Hepatocyte (in vitro differentiated cells): Measurements from ENCODE around the gene CARD10. TPM values are rescaled to one million over a fixed set of nuclear protein-coding genes. Genes with fewer than 3 reads are reported as not detected.

Source experiments
- DNase-seq: peaks from one replicate; pipeline ENCODE4 v3.0.0-alpha.2; 2016; ENCODE audit warnings: low spot score
- H2AFZ ChIP-seq: fragments of 200-600 bp; sonication (generic); 2 replicates; pipeline ENCODE4 v1.6.0; 2016; ENCODE audit warnings: antibody characterized with exemption, mild to moderate bottlenecking
- H3K27ac ChIP-seq: fragments of 200-600 bp; sonication (generic); 2 replicates; pipeline ENCODE4 v1.5.1; 2016; ENCODE audit warnings: mild to moderate bottlenecking
- H3K27me3 ChIP-seq: fragments of 200-600 bp; sonication (generic); 2 replicates; pipeline ENCODE4 v1.6.1; 2016
- H3K36me3 ChIP-seq: fragments of 200-600 bp; sonication (generic); replicated peaks from 2 replicates; pipeline ENCODE4 v1.5.1; 2016; ENCODE audit warnings: low read depth; ENCODE audit not compliant: insufficient read depth
- H3K4me1 ChIP-seq: fragments of 200-600 bp; sonication (generic); 2 replicates; pipeline ENCODE4 v1.5.1; 2016; ENCODE audit warnings: mild to moderate bottlenecking, moderate library complexity; ENCODE audit not compliant: insufficient read depth
- H3K4me2 ChIP-seq: fragments of 200-600 bp; sonication (generic); 2 replicates; pipeline ENCODE4 v1.6.0; 2016
- H3K4me3 ChIP-seq: fragments of 200-600 bp; sonication (generic); 2 replicates; pipeline ENCODE4 v1.5.1; 2016; ENCODE audit warnings: mild to moderate bottlenecking
- H3K79me2 ChIP-seq: fragments of 200-600 bp; sonication (generic); 2 replicates; pipeline ENCODE4 v1.6.0; 2017; ENCODE audit warnings: mild to moderate bottlenecking
- H3K9me2 ChIP-seq: fragments of 200-600 bp; sonication (generic); replicated peaks from 2 replicates; pipeline ENCODE4 v1.6.0; 2017; ENCODE audit warnings: mild to moderate bottlenecking; ENCODE audit not compliant: insufficient read depth
- H3K9me3 ChIP-seq: fragments of 200-600 bp; sonication (generic); 2 replicates; pipeline ENCODE4 v1.5.1; 2016; ENCODE audit warnings: low read depth, mild to moderate bottlenecking
- H4K20me1 ChIP-seq: fragments of 200-600 bp; sonication (generic); 2 replicates; pipeline ENCODE4 v1.6.0; 2016; ENCODE audit warnings: mild to moderate bottlenecking; ENCODE audit not compliant: insufficient read depth, poor library complexity, severe bottlenecking
- EZH2 ChIP-seq: fragments of 200-600 bp; sonication (generic); IDR thresholded peaks from 2 replicates; pipeline ENCODE4 v1.6.1; 2016; ENCODE audit warnings: antibody characterized with exemption, mild to moderate bottlenecking, borderline replicate concordance
- EZH2phosphoT487 ChIP-seq: fragments of 200-600 bp; sonication (generic); IDR thresholded peaks from one replicate; pipeline ENCODE4 v1.6.1; 2018; ENCODE audit warnings: antibody characterized with exemption, mild to moderate bottlenecking, low read depth, moderate library complexity; ENCODE audit not compliant: unreplicated experiment, severe bottlenecking
- WGBS: methylation state at CpG from one replicate; pipeline ENCODE4 v1.1.6; 2016; ENCODE audit warnings: low lambda C conversion rate; ENCODE audit errors: missing lambda C conversion rate; 5-methylcytosine and 5-hydroxymethylcytosine counted together
- polyA plus RNA-seq: library from polyadenylated mRNA; unstranded; fragments of >200 nt; fragmentation: Nextera tagmentation; extraction: Ambion mirVana; gene quantifications from 2 replicates; pipeline ENCODE4 v1.2.1, GENCODE V29; 2016
- total RNA-seq: library from RNA; depleted of rRNA; stranded (reverse); fragments of >200 nt; gene quantifications from 2 replicates; pipeline ENCODE4 v1.2.3, GENCODE V29; 2014
- TF ChIP-seq, protein P1 (sequence below): fragments of 200-600 bp; sonication (generic); IDR thresholded peaks from 2 replicates; pipeline ENCODE4 v1.5.1; 2016; ENCODE audit warnings: antibody characterized with exemption, mild to moderate bottlenecking; ENCODE audit not compliant: poor library complexity

CARD10 gene
- total and polyA plus RNA-seq, 2 experiments from 2014 or later = 23.4 to 28.7 TPM

DNA sequence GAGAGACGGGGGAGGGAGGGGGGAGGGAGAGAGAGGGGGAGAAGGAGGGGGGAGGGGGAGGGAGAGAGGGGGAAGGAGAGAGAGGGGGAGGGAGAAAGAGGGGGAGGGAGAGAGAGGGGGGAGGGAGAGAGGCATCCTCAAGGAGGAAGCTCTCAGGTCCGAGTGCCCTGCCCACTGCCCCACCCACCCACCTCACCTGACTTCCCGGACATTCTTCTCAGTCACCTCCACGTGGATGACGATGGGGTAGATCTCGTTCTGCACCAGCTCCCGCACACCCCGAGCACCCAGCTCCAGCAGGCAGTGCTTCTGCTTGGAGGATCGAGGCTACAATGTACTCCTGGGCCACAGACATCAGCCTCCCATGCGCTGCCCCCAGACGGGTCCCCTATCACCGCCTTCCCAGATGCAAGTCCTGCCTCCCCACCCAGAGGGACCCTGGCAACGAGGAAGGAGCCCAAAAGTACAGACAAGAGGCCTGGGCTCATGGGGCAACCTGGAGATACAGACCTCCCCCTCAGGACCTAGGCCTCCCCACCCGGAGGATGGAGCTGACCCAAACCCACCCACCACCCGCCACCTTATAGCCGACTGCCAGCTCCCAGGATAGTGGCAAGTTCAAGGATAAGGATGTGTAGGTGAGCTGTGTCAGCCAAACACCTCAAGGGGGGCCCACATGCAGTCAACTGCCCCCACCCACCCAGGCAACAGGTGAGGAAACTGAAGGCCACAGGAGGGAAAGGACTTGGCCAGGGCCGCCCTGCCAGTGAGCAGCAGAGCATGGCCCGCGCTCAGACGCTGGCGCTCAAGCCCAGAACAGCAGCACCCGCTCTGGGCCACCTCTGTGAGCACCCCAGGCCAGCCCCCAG is 27.4 kb downstream of the CARD10 start:
- DNase-seq = no peak
- Histone ChIP-seq H3K4me1 (peaks cover 7% of the 10 kb centered on the region), H3K9me2 (no peaks in the 10 kb centered on the region), H3K4me2 (no peak overlapping the region), H3K79me2 (no peaks in the 10 kb centered on the region), H3K36me3 (no peaks in the 10 kb centered on the region), H3K27ac (no peak overlapping the region), H4K20me1 (no peaks in the 10 kb centered on the region), H3K27me3 (no peaks in the 10 kb centered on the region), H2AFZ (no peak overlapping the region), H3K9me3 (no peaks in the 10 kb centered on the region), H3K4me3 (no peak overlapping the region)
- 90% methylated on average over 8 of the region's 22 CpGs for WGBS
- TF ChIP-seq, protein P1, sequence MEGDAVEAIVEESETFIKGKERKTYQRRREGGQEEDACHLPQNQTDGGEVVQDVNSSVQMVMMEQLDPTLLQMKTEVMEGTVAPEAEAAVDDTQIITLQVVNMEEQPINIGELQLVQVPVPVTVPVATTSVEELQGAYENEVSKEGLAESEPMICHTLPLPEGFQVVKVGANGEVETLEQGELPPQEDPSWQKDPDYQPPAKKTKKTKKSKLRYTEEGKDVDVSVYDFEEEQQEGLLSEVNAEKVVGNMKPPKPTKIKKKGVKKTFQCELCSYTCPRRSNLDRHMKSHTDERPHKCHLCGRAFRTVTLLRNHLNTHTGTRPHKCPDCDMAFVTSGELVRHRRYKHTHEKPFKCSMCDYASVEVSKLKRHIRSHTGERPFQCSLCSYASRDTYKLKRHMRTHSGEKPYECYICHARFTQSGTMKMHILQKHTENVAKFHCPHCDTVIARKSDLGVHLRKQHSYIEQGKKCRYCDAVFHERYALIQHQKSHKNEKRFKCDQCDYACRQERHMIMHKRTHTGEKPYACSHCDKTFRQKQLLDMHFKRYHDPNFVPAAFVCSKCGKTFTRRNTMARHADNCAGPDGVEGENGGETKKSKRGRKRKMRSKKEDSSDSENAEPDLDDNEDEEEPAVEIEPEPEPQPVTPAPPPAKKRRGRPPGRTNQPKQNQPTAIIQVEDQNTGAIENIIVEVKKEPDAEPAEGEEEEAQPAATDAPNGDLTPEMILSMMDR = no peak
- TF ChIP-seq EZH2phosphoT487 (no peak), EZH2 (no peak)

DNA sequence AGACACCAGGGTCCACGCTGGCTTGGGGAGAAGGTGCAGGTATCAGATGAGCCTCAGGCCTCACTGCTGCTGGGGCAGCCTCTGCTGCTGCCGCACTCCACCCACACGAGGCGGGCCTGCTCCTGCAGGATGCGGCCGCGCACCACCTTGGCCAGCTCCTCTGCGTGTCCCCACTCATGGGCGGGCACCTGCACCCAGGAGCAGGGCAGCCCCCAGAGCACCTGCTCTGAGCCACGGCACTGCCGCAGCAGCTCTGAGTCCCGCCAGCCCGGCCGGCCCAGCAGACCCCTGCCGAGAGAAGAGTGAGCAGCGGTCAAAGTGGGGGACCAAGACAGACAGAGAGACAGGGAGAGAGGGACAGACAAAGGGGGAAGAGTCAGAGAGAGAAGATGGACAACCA is 28.1 kb downstream of the CARD10 start:
- no peak overlapping the region for H2AFZ ChIP-seq
- H3K4me3 ChIP-seq = no peak overlapping the region
- no peak for TF ChIP-seq EZH2
- TF ChIP-seq, protein P1 = no peak
- no peak for TF ChIP-seq EZH2phosphoT487
- H3K27ac ChIP-seq = no peak overlapping the region
- H3K9me2 ChIP-seq = no peaks in the 10 kb centered on the region
- WGBS = 92% methylated on average over 16 of the region's 16 CpGs
- no peak for DNase-seq
- no peaks in the 10 kb centered on the region for H3K79me2 ChIP-seq
- H3K9me3 ChIP-seq = no peaks in the 10 kb centered on the region
- no peak overlapping the region for H3K4me2 ChIP-seq
- H3K36me3 ChIP-seq = no peaks in the 10 kb centered on the region
- no peaks in the 10 kb centered on the region for H3K27me3 ChIP-seq
- no peaks in the 10 kb centered on the region for H4K20me1 ChIP-seq
- peaks cover 12% of the 10 kb centered on the region for H3K4me1 ChIP-seq

DNA sequence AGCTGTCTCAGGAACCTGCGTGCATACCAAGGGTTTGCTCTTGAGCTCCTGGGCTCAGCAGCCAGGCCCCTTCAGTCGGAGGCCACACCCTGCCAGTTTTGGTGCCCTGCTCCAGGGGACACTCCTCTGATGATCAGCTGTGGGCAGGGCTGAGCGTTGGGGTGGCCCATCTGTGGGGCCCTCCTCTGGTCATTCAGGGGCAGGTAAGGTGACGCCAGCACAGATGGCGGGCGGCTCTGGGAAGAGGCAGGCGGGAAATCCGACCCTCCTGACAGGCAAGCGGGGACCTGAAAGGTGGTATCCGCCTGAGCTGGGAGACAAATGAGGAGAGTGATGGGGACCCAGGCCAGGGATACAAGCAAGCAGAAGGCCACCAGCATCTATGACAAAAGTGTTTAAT is 29.2 kb downstream of the CARD10 start:
- Histone ChIP-seq H3K4me3 (no peak overlapping the region), H3K9me3 (no peaks in the 10 kb centered on the region), H3K27ac (no peak overlapping the region), H3K27me3 (no peaks in the 10 kb centered on the region), H3K4me1 (peaks cover 12% of the 10 kb centered on the region), H2AFZ (no peak overlapping the region), H4K20me1 (no peaks in the 10 kb centered on the region), H3K4me2 (no peak overlapping the region), H3K79me2 (no peaks in the 10 kb centered on the region), H3K9me2 (no peaks in the 10 kb centered on the region), H3K36me3 (no peaks in the 10 kb centered on the region)
- WGBS = 85% methylated on average over 10 of the region's 10 CpGs
- DNase-seq = no peak
- TF ChIP-seq, protein P1 = no peak
- TF ChIP-seq EZH2 = no peak
- no peak for TF ChIP-seq EZH2phosphoT487
